ENCODE data around the gene VPS41. TPM values are rescaled to one million over a fixed set of nuclear protein-coding genes. Genes with fewer than 3 reads are reported as not detected.

Gene VPS41
- total and polyA plus RNA-seq, 3 donors from 2014 or later: 28.8 to 59.1 (median 52.7) TPM

GRCh38 chr7:38775506-38776175 lies 133.3 kb downstream of the VPS41 start:
- H3K36me3 ChIP-seq (ENCODE audit: low read depth, missing control alignments): no peaks in the 10 kb centered on the region

GRCh38 chr7:38773430-38773829 lies 135.6 kb downstream of the VPS41 start:
- H3K27me3 ChIP-seq: no peaks in the 10 kb centered on the region
- intact Hi-C loops (cut with DNase I; ENCODE audit: low total_unique reads): no loop called here
- no peak overlapping the region for H3K27ac ChIP-seq
- WGBS, 2 donors: 52 to 73% methylated on average over 2 of the region's 2 CpGs
- H3K4me1 ChIP-seq: no peaks in the 10 kb centered on the region
- DNase-seq: no peak
- H3K9me3 ChIP-seq: no peaks in the 10 kb centered on the region
- no peaks in the 10 kb centered on the region for H3K36me3 ChIP-seq (ENCODE audit: low read depth, missing control alignments)
- no peak for TF ChIP-seq POLR2A (IDR thresholded peaks at IDR 0.05)
- H3K4me3 ChIP-seq: no peak overlapping the region

More at GRCh38 chr7:38775506-38776175, 133.3 kb downstream of the VPS41 start:
- no peak overlapping the region for H3K4me3 ChIP-seq
- H3K27me3 ChIP-seq: no peaks in the 10 kb centered on the region
- no peak for DNase-seq
- TF ChIP-seq POLR2A (IDR thresholded peaks at IDR 0.05): no peak
- intact Hi-C loops (cut with DNase I; ENCODE audit: low total_unique reads): no loop called here
- H3K9me3 ChIP-seq: no peaks in the 10 kb centered on the region
- H3K27ac ChIP-seq: no peak overlapping the region
- no peaks in the 10 kb centered on the region for H3K4me1 ChIP-seq
- 75 to 84% methylated on average over 3 of the region's 3 CpGs for WGBS, 2 donors

- no peak for TF ChIP-seq POLR2A (IDR thresholded peaks at IDR 0.05)
- 78 to 94% methylated on average over 2 of the region's 2 CpGs for WGBS, 2 donors
- intact Hi-C loops (cut with DNase I; ENCODE audit: low total_unique reads): no loop called here
Observed at GRCh38 chr7:38760226-38760625, 148.8 kb downstream of the VPS41 start.

GRCh38 chr7:38759028-38759427 lies 150.0 kb downstream of the VPS41 start:
- no peaks in the 10 kb centered on the region for H3K9me3 ChIP-seq
- no peaks in the 10 kb centered on the region for H3K4me1 ChIP-seq
- DNase-seq: no peak
- WGBS, 2 donors: 83 to 93% methylated on average over 2 of the region's 2 CpGs
- intact Hi-C loops (cut with DNase I; ENCODE audit: low total_unique reads): no loop called here
- no peak for TF ChIP-seq POLR2A (IDR thresholded peaks at IDR 0.05)
- TF ChIP-seq, protein P1, sequence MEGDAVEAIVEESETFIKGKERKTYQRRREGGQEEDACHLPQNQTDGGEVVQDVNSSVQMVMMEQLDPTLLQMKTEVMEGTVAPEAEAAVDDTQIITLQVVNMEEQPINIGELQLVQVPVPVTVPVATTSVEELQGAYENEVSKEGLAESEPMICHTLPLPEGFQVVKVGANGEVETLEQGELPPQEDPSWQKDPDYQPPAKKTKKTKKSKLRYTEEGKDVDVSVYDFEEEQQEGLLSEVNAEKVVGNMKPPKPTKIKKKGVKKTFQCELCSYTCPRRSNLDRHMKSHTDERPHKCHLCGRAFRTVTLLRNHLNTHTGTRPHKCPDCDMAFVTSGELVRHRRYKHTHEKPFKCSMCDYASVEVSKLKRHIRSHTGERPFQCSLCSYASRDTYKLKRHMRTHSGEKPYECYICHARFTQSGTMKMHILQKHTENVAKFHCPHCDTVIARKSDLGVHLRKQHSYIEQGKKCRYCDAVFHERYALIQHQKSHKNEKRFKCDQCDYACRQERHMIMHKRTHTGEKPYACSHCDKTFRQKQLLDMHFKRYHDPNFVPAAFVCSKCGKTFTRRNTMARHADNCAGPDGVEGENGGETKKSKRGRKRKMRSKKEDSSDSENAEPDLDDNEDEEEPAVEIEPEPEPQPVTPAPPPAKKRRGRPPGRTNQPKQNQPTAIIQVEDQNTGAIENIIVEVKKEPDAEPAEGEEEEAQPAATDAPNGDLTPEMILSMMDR (IDR thresholded peaks at IDR 0.05): no peak
- no peaks in the 10 kb centered on the region for H3K36me3 ChIP-seq (ENCODE audit: low read depth, missing control alignments)
- no peak overlapping the region for H3K27ac ChIP-seq
- H3K4me3 ChIP-seq: no peak overlapping the region
- H3K27me3 ChIP-seq: no peaks in the 10 kb centered on the region

More at GRCh38 chr7:38760226-38760625, 148.8 kb downstream of the VPS41 start:
- Histone ChIP-seq H3K27ac (no peak overlapping the region), H3K36me3 (ENCODE audit: low read depth, missing control alignments) (no peaks in the 10 kb centered on the region), H3K4me3 (no peak overlapping the region), H3K27me3 (no peaks in the 10 kb centered on the region), H3K9me3 (no peaks in the 10 kb centered on the region), H3K4me1 (no peaks in the 10 kb centered on the region)
- DNase-seq: no peak

DNA sequence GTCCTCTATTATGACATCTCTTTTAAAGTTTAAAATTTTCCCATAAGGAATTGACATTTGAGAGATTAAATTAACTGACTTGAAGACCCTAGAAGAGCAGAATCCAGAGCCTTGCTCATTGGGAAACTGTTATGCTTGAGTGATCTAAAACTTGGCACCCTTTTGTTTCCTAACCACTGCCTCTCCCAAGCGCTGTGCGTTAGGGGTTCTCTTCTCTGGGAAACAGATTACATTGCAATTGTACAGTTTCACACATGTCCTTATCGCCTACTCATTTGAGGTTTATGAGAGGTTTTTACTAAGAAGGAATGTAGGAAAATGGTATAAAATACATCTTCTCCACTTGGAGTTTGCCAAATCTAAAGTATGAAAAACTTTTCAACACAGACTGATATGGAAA lies 151.1 kb downstream of the VPS41 start:
- Histone ChIP-seq H3K4me3 (no peak overlapping the region), H3K27ac (no peak overlapping the region), H3K9me3 (no peaks in the 10 kb centered on the region), H3K27me3 (no peaks in the 10 kb centered on the region), H3K36me3 (ENCODE audit: low read depth, missing control alignments) (no peaks in the 10 kb centered on the region), H3K4me1 (no peaks in the 10 kb centered on the region)
- no peak for DNase-seq
- WGBS, 2 donors: 80 to 82% methylated on average over 3 of the region's 3 CpGs
- intact Hi-C loops (cut with DNase I; ENCODE audit: low total_unique reads): no loop called here
- TF ChIP-seq, protein P1 (IDR thresholded peaks at IDR 0.05): no peak
- no peak for TF ChIP-seq POLR2A (IDR thresholded peaks at IDR 0.05)

- no peaks in the 10 kb centered on the region for H3K27me3 ChIP-seq
- no peak for DNase-seq
- 59 to 63% methylated on average over 5 of the region's 5 CpGs for WGBS, 2 donors
- H3K36me3 ChIP-seq (ENCODE audit: low read depth, missing control alignments): no peaks in the 10 kb centered on the region
- intact Hi-C loops (cut with DNase I; ENCODE audit: low total_unique reads): no loop called here
- no peak overlapping the region for H3K27ac ChIP-seq
- no peak overlapping the region for H3K4me3 ChIP-seq
- TF ChIP-seq, protein P1 (IDR thresholded peaks at IDR 0.05): no peak
- TF ChIP-seq POLR2A (IDR thresholded peaks at IDR 0.05): no peak
- H3K4me1 ChIP-seq: no peaks in the 10 kb centered on the region
- H3K9me3 ChIP-seq: no peaks in the 10 kb centered on the region
Observed at GRCh38 chr7:38756521-38756920, 152.5 kb downstream of the VPS41 start.
